ENCODE measurements around the gene SLC39A11.

The SLC39A11 gene

DNA sequence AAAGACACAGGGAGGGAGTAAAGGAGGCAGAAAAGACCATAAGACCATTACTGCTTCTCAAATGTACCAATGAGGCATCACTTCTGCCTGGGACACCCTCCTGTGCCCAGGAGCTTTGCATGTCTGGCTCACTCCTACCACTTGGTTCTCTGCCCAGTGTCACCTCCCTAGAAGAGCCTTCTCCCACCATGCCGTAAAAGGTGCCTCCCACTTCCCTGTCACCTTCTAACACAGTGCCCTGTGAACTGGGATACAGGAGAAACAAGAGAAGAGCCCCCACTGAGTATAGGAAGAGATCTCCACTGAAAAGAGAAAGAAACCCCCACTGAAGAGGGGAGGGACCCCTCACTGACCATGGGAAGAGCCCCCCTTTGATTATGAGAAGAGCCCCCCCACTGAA lies 486.9 kb downstream of the SLC39A11 start:
- no peak for DNase-seq

DNA sequence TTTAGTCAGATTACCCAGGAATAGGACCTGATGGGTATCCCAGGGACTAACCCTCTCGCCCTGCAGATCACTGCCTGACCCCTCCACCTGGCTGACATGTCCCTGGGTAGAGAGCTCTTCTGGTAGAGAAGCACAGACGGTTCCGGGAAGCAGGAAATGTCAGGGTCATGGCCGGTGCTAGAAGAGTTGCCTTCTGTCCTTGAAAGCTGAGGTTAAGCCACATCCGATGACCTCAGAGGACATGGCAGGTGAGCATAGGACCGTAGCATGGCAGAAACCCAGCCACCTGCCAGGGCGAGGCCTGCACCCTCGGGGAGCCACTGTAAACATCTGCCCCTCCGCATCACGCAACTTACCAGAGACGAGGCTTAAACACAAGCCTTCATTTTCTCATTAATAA lies 488.0 kb downstream of the SLC39A11 start:
- DNase-seq: no peak

DNA sequence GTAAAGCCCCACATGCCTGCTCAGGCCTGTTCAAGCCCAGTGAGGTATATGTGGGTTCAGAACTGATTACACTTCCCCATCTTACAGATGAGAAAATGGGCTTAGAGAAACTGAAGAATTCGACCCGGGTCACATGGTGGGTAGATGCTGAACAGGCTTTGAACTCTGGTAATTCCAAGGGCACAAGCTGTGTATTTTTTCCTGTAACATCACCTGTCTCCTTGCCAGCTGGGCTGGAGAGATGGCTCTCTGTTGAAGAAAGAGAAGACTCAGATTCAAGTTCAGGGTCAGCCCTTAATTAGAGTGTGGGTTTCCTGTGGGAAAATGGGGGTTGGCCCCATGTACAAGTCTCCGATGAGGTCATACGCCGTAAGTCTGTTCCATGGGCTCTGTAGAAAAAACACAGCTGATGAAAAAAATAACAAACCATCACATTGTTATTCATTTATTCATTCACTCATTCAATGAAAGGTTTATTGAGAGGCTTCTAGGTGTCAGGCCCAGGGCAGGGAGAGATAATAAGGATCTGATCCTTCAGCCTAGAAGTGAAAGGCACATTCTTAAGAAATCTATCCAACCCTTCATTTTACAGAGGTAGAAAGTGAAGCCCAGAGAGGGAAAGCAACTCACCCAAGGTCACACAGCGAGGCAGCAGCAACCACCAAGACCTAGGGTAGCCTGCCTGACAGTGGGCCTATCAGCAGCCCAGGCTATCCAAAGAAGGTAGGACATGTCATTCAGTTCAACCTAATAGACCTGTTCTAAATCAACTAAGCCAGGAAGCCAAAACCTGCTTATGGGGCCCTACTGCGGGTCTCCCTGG lies 488.9 kb downstream of the SLC39A11 start:
- DNase-seq: no peak

DNA sequence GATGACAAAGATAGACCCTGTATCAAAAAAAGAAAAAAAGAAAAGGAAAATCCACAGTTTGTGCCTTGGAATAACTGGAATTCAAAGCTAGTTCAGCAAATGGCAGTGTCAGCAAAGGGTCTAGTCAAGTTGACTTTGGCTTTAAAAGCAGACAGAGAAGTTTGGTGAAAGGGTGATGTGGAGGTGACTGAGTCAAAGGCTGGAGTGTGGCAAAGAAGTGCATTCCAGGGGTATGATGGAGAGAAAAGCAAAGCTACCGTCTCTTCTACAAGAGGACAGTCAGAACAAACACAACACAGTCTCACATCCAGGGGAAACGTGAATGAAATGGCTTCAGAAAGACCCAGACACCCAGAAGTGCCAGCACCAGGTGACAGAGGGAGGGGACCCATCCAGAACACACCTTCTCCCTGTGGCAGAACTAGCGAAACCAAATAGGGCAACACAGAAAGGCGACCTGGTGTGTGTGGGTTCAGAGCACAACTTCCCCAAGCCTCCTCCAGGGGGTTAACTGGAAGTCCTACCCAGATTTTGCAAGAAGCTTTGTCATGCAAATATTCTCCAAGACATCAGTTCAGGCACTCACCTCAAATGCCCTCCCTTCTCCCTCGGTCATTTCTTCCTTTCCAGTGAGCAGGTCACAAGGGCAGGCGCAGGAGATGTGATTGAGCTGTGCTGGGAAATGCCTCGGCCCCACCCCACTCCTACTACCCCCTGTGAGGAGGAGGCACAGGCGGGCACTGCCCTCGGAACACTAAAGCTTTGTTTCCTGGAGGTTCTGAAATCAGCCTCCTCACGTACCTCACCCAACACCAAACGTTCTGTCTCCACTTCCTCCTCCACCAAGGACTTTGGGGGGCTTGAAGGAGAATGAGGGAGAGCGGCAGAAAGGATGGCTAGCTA lies 489.7 kb downstream of the SLC39A11 start:
- no peak for DNase-seq

DNA sequence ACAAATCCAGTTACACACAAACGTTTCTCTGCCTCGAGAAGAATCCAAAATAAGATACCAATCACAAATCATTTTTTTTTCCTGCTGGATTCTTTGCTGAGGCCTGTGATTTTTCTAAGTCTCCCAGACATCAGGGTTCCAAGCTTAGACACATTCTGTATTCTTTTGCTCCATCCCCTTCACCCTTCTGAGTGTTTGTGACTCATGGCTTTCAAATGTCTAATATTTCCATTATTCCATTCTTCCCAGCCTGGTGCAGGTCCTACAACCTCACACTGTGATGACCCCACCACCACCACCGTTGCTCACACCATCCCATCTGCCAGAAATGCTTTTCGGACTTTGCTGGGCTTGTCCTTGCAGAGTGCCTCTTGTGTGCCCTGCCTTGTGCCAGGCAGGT lies 491.6 kb downstream of the SLC39A11 start:
- DNase-seq: no peak

DNA sequence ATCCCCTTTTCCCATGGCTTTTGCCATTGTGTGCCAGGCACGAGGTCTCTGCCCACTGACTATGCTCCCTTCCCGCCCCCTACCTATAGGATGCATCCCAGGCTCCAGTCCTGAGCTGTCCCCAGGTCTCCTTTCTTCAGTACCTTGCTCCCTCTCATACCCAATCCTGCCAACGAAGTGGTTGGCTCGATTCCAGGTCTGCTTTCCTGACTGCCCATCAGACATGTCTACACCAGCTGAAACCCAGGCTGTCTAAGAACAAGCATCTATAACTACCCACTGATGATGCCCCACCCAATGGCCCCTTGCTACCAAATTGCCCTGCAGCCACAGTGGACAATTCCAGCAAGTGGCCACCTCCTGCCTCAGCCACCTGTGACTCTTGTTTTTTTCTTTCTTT lies 492.6 kb downstream of the SLC39A11 start:
- DNase-seq: no peak

DNA sequence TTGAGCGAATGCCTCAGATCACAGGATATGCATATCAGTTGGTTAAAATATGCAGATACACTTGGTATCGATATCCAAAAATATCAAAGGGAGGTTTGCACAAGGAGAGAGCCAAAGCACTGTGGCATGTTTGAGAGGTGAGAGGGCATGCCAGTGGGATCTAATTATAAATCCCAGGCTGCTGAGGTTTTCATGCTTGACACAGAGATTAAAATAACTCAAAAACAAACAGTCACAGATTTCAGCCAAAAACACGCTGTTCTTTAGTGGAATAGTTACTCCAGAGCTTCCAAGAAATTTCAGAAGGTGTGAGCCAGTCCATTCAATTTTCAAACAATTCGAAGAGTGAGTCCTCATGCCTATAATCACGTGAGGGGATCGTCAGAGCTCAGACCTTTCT lies 493.8 kb downstream of the SLC39A11 start:
- no peak for DNase-seq

DNA sequence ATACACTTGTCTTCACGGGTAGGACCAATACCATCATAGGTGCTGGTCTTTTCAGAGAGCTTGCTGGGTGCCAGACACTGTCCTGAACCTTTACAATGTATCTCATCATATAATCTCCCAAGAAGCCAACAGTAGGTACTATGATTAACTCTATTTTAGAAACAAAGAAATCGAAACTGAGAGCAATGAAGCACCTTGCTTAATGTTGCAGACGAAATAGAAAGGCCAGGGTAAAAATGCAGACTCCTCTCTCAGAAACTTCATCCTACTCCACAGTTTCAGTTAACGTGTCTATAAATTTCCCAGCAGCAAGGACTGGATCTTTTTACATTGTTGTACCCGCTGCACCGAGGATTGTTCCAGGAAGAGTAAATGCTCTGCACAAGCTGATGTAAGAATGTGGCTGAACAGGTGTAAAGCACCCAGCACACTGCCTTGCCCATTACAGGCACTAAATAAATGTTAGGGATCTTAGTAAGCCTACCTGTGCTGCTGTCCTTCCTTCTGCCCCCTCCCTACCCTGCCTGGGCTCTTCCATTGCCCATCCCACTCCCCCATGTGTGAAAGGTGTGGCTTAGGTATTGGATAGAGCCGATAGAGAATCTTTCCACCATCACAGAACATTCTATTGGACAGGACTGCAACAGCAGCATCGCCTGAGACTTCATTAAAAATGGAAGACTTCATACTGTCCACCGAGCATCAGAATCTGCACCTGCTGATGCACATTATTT lies 495.0 kb downstream of the SLC39A11 start:
- DNase-seq: no peak
